Glutamatergic neuron (in vitro differentiated cells): ENCODE results near the gene COL6A1. TPM values are rescaled to one million over a fixed set of nuclear protein-coding genes. Genes with fewer than 3 reads are reported as not detected.

Experiments
- DNase-seq: peaks from one replicate; pipeline ENCODE4 v3.0.0; 2022
- H3K27ac Mint-ChIP-seq: one replicate; pipeline ENCODE4 v1.8.0; 2020; ENCODE audit warnings: mild to moderate bottlenecking, mixed read lengths, inconsistent platforms; ENCODE audit not compliant: unreplicated experiment
- H3K27me3 Mint-ChIP-seq: one replicate; pipeline ENCODE4 v1.8.0; 2020; ENCODE audit warnings: mild to moderate bottlenecking, moderate library complexity, mixed read lengths, inconsistent platforms; ENCODE audit not compliant: unreplicated experiment
- H3K36me3 Mint-ChIP-seq: one replicate; pipeline ENCODE4 v1.8.0; 2020; ENCODE audit warnings: mild to moderate bottlenecking, mixed read lengths, inconsistent platforms; ENCODE audit not compliant: unreplicated experiment
- H3K4me1 Mint-ChIP-seq: one replicate; pipeline ENCODE4 v1.8.0; 2020; ENCODE audit warnings: mild to moderate bottlenecking, low read depth, mixed read lengths, inconsistent platforms; ENCODE audit not compliant: unreplicated experiment
- H3K4me3 Mint-ChIP-seq: one replicate; pipeline ENCODE4 v1.8.0; 2020; ENCODE audit warnings: mild to moderate bottlenecking, mixed read lengths, inconsistent platforms; ENCODE audit not compliant: unreplicated experiment
- H3K9me3 Mint-ChIP-seq: one replicate; pipeline ENCODE4 v1.8.0; 2020; ENCODE audit warnings: mild to moderate bottlenecking, moderate library complexity, mixed read lengths, inconsistent platforms; ENCODE audit not compliant: unreplicated experiment
- CTCF ChIP-seq: fragments of 200-600 bp; sonication (generic); IDR thresholded peaks from one replicate; pipeline ENCODE4 v1.5.0; 2021; ENCODE audit not compliant: partially characterized antibody, unreplicated experiment
- total RNA-seq: library from RNA; stranded (reverse); fragmentation: NEBNext Ultra II Directional; extraction: Animal tissue kit (Norgen Biotek cat#: 25700); gene quantifications from one replicate; pipeline ENCODE4 v1.2.1, GENCODE V29; 2021; ENCODE audit not compliant: unreplicated experiment

Gene COL6A1
- total RNA-seq, 1 donor from 2014 or later: 407 TPM

GRCh38 chr21:45935628-45936027 is 45.9 kb upstream of the COL6A1 start:
- Mint-ChIP-seq H3K4me3 (no peak overlapping the region), H3K27ac (no peak overlapping the region), H3K9me3 (peaks cover 20% of the 10 kb centered on the region), H3K36me3 (peaks cover 50% of the 10 kb centered on the region), H3K27me3 (peaks cover 8% of the 10 kb centered on the region), H3K4me1 (no peaks in the 10 kb centered on the region)
- no peak for DNase-seq
- no peak for TF ChIP-seq CTCF

GRCh38 chr21:45937721-45938452 is 43.7 kb upstream of the COL6A1 start:
- peaks cover 23% of the 10 kb centered on the region for H3K9me3 Mint-ChIP-seq
- H3K36me3 Mint-ChIP-seq: peaks cover 37% of the 10 kb centered on the region
- H3K27ac Mint-ChIP-seq: no peak overlapping the region
- no peak overlapping the region for H3K4me3 Mint-ChIP-seq
- no peak for DNase-seq
- no peak for TF ChIP-seq CTCF
- peaks cover 11% of the 10 kb centered on the region for H3K27me3 Mint-ChIP-seq
- peaks cover 3% of the 10 kb centered on the region for H3K4me1 Mint-ChIP-seq

DNA sequence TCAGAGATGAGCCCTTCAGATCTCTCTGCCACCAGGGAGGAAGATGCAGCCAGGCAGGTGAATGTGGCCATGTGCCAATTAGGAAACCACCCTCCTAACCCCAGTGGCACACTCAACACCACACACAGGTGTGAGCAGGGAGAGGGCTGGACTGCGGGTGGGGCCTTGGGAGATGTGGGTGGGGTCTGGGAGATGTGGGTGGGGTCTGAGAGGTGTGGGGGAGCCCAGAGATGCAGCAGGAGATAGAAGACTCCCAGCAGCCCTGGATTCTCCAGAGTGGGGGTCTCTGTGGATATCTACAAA is 43.2 kb upstream of the COL6A1 start:
- no peak for DNase-seq
- H3K27me3 Mint-ChIP-seq: peaks cover 8% of the 10 kb centered on the region
- no peak for TF ChIP-seq CTCF
- H3K4me3 Mint-ChIP-seq: no peak overlapping the region
- peaks cover 3% of the 10 kb centered on the region for H3K4me1 Mint-ChIP-seq
- H3K9me3 Mint-ChIP-seq: peaks cover 18% of the 10 kb centered on the region
- peaks cover 34% of the 10 kb centered on the region for H3K36me3 Mint-ChIP-seq
- H3K27ac Mint-ChIP-seq: no peak overlapping the region

DNA sequence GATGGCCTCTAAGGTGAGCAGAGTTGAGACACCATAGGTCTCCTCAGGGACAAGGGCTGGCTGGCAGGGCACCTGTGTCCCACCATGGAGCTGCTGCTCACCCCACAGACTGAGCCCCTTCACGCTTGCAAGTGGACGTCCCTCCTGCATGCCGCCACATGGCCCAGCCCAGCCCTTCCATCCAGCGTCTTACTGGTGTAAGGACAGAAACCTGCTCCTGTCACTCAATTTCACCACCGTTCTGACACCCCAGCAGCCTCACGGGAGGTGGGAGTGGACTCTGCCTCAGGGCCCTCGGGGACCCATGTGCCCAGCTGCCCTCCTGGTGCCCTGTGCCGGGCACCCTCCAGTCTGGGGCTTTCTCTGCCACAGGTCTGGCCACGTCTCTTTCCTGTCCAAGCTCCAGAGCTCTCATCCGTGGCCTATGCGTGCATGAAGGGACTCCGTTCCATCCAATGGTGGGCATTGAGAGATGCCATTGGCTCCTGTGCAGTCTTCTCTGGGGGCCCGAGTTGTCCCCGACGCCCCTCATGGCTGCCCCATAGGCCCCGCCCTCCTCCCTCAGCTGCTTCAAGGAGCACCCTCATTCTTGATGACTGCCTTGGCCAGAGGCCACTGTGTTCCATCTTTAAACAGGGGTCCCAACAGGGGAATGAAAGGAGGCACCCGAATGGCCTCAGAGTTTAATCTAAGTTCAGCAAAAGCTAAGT is 42.6 kb upstream of the COL6A1 start:
- peaks cover 3% of the 10 kb centered on the region for H3K4me1 Mint-ChIP-seq
- DNase-seq: no peak
- peaks cover 16% of the 10 kb centered on the region for H3K9me3 Mint-ChIP-seq
- H3K27me3 Mint-ChIP-seq: peaks cover 7% of the 10 kb centered on the region
- H3K4me3 Mint-ChIP-seq: no peak overlapping the region
- no peak for TF ChIP-seq CTCF
- peaks cover 34% of the 10 kb centered on the region for H3K36me3 Mint-ChIP-seq
- no peak overlapping the region for H3K27ac Mint-ChIP-seq

DNA sequence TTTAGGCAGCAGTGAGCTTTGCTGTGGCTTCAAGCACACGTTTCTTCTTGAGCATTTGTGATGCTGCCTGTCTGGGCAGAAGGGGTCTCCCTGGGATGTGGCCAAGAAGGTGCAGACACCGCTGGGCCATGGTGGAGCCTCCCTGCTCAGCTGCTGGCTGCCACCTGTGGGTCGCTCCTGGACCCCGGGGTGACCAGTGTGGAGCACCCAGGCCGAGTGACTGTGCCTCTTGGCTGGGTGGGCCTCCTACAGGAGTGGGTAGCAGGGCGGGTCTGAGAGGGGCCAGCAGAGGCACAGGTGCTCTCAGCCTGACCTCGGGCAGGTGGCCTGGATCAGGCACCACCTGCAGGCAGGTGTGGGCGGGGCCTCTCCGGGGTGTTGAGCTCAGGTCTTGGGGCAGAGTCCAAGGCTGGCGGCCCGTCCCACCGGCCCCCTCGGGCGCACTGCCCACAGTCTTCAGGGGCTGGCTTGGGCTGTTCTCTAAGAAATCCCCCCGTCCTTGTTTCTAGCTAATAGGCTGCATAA is 42.0 kb upstream of the COL6A1 start:
- Mint-ChIP-seq H3K27ac (no peak overlapping the region), H3K4me1 (peaks cover 3% of the 10 kb centered on the region), H3K36me3 (peaks cover 34% of the 10 kb centered on the region), H3K9me3 (peaks cover 16% of the 10 kb centered on the region), H3K4me3 (no peak overlapping the region), H3K27me3 (peaks cover 7% of the 10 kb centered on the region)
- DNase-seq: no peak
- no peak for TF ChIP-seq CTCF
